NCI-H446 treated with DMSO at 0.1 percent for 48 hours (cell line): ENCODE measurements around the gene SUMO2.
"Not testable (repeated sequence)": the region's sequence is repeated elsewhere in the genome, so short reads cannot be mapped to it uniquely, and the experiment has no call there.

Experiments
- DNase-seq: peaks from one replicate; lab custom pipeline; 2025; lab: John Stamatoyannopoulos, UW

Gene SUMO2

DNA sequence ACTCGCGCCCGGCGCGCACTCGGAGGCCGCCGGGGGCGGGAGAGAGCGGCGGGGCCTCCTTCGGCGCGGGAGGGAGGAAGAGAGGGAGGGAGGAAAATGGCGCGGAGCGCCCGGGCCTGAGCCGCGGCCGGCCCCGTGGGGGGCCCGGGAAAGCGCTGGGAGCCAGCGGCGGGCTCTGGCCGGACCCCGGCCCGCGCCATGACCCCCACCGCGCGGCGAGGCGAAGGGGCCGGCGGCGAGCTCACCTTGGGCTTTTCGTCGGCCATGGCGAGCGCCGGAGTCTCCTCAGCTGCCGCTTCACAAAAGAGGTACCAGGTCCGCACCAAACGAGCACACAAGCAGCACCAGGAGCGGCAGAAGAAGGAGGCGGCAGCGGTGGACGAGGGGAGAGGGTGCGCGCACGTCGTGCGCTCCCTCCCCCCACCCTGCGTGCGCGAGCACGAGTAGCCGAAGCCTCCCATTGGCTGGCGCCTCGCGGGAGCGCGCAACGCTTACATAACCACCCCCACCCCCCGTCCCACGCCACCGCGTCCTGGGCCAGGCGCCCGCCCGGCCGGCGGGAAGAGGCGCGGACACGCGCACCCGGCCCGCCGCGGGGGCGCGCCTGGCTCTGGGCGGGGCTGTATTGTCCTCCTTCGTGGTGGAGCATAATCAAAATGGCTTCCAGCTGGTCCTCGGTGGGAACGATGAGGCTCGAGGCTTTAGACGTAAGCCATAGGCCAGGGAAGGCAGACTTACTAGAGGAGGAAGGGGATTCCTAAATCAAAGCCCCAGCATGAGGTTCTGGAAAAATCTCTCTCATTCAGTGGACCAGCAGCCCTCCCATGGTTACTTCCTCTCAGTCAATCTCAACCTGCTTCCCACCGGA is at the start of gene SUMO2:
SUMO2 (minus strand) TSS at position 391 of the 868 bp plus-strand sequence; CDS start at position 266, 125 bp downstream.
- peak; percentile 84 for DNase-seq

DNA sequence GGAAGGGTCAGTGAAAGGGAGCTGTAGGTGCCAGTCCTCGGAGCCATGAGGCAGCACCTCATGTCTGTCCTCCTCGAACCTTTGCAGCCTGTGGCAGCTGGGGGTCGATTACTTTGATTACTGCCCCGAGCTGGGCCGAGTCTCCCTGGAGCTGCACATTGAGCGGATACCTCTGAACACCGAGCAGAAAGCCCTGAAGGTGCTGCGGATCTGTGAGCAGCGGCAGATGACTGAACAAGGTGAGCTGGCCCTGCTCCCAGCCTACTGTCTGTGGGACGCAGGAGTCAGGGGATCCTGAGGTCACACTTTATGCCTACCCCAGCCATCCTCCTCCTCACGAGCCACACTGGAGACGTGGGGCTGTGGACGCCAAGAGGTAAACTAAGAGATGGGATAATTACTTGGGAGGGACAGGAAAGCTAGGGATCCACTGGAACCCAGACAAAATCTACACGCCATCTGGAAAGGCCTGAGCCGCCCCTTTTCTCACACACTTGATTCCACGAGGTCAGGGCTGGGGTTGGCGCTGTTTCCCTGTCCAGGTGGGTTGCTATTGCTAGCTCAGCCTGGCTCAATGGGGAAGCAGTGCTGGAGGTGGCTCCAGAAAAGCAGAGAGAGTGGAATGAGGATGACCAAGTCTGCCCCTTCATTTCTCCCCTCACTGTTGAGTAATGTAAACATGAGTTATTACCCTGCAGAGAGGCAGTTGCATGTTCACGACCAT is 49.1 kb upstream of the SUMO2 start:
- no peak for DNase-seq

DNA sequence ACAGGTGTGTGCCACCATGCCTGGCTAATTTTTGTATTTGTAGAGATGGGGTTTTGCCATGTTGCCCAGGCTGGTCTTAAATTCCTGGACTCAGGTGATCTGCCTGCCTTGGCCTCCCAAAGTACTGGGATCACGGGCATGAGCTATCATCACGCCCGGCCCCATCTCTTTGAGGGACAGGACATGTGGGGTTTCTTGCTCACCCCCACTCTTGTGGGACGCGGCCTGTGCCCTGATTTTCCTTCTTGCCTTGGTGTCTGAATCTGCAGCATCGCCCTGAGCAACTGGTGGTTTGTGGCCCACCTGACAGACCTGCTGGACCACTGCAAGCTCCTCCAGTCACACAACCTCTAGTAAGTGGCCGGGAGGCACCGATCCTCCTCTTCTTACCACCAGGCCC is 48.3 kb upstream of the SUMO2 start:
- DNase-seq: no peak

DNA sequence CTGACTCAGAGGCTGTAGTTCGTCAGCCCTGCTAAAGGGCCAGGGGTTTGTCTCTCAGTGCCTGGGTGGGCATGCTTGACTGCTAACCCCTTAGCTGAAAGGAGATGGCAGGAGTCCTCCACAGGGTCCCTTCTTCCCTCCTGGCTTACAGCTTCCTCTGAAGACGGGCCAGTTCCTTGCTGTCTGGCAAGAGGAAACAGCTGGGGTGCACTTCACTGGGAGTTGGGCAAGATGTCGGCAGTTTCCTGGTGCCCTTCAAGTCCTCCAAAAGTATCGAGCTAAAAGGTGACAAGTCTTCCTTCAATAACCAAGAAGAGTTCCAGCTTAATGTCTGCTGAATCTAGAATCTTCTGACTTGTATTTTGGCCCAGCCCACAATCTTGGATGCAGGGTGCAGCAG is 46.1 kb upstream of the SUMO2 start:
- DNase-seq: no peak

DNA sequence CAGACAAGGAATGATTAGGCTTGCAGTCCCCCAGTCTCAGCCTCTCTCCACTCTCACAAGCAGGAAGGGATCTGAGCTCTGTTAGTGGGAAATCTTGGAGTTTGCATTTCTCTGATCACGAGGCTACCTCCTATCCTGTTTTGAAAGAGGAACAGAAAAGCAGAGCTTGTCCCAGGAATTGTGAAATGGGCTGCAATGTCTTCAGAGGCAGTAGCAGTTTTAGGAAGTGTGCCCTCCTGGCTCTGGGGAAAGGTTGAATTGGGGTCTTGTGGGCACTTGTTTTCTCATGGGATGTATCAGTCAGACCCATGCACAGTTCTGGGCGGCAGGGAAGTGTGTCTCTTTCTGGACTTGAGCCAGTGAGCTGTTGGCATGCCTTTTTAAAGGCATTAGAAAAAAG is 45.5 kb upstream of the SUMO2 start:
- no peak for DNase-seq

DNA sequence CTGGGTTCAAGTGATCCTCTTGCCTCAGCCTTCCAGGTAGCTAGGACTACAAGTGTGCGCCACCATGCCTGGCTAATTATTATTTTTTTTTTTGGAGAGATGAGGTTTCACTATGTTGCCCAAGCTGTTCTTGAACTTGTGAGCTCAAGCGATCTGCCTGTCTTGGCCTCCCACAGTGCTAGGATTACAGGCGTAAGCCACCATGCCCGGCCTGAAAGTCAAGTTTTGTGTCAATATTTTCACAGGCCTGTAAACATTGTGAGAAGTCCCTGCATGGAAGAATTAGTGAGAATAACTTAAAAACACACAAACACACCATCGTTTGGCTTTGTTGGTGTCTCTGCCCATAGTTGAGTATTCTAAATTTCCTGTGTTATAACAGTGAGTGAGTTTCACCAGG is 45.0 kb upstream of the SUMO2 start:
- DNase-seq: no peak

DNA sequence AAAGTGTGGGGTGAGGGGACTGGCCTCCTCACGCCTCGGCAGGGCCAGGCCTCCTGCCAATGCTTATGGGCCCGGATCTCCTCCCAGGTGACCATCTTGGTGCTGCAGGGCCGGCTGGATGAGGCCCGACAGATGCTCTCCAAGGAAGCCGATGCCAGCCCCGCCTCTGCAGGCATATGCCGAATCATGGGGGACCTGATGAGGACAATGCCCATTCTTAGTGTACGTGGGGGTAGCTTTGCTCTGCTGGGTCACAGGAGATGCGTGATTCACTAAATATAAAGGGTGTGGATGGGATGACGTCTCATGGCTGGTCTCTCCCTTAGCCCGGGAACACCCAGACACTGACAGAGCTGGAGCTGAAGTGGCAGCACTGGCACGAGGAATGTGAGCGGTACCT is 42.3 kb upstream of the SUMO2 start:
- DNase-seq: no peak

DNA sequence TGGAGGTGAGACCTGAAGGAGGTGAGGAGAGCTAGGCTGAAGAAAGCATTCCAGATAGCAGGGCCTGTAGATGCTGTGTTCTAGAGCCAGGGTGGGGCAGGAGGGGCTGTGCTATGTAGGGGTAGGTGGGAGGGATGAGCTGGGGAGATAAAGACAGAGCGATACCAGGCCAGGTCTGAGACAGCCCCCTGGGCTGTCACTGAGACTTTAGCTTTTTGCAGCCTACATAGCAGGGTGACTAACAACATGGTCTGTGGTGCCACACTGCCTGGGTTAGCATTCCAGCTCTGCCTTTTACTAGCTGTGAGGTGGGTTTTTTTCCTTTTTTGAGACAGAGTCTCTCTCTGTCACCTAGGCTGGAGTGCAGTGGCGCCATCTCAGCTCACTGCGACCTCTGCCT is 37.1 kb upstream of the SUMO2 start:
- DNase-seq: no peak

DNA sequence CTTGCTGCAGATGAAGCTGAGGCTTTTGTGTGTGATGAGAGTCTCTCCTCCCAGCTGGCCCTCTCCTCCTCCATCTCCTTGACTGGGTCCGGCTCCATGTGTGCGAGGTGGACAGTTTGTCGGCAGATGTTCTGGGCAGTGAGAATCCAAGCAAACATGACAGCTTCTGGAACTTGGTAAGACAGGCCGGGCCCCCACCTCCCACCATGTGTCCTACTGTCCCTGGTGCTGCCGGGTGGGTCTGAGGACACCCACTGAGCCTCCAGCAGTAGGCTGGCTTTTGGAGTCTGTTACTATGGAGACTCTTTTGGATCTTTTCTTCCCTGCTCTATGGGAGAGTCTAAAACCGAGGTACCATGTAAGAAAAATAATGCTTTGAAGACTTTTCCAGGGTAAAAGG is 35.4 kb upstream of the SUMO2 start:
- no peak for DNase-seq

DNA sequence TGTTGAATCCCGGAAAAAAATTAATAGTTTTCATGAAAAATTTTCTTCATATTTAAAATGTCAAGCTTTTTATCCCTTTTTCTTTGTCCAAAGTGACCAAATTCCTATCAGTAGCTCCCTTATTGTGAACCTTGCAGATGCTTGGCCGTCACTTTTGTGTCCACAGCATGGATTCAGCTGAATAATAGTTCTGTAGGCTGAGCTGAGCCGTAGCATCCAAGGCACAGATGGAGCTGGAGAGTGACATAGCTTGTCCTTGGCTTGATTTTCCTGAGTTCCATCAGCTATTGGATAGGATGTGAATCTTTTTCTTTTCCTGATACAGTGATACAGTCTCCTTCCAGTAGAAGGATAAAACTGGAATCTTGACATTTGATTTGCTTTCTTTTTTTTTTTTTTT is 26.3 kb upstream of the SUMO2 start:
- DNase-seq: no peak

DNA sequence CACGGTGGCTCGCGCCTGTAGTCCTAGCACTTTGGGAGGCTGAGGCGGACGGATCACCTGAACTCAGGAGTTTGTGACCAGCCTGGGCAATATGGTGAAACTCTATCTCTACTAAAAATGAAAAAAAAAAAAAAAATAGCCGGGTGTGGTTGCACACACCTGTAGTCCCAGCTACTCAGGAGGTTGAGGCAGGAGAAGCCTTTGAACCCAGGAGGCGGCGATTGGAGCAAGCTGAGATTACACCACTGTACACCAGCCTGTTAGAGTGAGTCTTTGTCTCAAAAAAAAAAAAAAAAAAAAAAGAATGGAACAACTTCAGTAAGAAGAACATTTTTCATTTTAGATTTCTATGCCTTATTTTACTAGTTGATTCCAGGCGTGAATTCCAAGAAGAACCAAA is 25.4 kb upstream of the SUMO2 start:
- no peak for DNase-seq

DNA sequence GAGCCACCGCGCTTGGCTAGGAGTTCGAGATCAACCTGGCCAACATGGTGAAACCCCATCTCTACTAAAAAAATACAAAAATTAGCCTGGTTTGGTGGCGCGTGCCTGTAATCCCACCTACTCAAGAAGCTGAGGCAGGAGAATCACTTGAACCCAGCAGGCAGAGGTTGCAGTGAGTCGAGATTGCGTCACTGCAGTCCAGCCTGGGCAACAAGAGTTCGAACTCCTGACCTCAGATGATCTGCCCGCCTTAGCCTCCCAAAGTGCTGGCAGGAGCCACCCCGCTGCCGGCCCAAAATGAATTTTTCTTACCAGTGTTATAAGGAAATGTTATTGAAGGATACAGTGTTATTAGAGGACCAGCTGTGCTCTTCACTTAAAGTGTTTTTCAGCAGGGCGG is 25.0 kb upstream of the SUMO2 start:
- DNase-seq: no peak

DNA sequence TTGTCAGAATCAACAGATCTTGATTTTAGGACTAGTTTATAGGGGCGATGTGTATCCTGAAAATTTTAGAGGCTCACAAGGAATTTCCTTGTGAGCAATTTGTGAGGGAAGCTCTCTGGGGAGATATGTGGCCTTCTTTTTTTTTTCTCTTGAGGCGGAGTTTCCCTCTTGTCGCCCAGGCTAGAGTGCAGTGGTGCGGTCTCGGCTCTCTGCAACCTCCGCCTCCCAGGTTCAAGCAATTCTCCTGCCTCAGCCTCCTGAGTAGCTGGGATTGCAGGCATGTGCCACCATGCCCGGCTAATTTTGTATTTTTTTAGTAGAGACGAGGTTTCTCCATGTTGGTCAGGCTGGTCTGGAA is 24.3 kb upstream of the SUMO2 start:
- not testable (repeated sequence) for DNase-seq

DNA sequence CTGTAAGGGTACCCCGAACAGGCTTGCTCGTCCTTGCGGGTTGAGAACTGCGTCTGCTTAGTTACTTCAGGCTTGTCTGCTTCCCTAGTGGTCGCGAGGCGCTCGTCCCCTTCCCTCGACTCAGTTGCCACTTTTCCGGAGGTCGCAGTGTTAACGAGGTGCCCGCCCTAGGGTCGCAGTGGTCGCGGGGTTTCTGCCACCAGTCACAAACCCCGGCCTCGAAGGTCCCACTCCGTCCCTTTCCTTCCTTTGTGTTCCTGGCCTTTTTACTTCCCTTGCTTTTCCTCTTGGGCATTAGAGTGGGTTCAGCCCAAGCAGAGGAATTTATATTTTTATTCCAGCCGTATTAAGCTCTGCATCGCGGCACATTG is 23.0 kb upstream of the SUMO2 start:
- no peak for DNase-seq

DNA sequence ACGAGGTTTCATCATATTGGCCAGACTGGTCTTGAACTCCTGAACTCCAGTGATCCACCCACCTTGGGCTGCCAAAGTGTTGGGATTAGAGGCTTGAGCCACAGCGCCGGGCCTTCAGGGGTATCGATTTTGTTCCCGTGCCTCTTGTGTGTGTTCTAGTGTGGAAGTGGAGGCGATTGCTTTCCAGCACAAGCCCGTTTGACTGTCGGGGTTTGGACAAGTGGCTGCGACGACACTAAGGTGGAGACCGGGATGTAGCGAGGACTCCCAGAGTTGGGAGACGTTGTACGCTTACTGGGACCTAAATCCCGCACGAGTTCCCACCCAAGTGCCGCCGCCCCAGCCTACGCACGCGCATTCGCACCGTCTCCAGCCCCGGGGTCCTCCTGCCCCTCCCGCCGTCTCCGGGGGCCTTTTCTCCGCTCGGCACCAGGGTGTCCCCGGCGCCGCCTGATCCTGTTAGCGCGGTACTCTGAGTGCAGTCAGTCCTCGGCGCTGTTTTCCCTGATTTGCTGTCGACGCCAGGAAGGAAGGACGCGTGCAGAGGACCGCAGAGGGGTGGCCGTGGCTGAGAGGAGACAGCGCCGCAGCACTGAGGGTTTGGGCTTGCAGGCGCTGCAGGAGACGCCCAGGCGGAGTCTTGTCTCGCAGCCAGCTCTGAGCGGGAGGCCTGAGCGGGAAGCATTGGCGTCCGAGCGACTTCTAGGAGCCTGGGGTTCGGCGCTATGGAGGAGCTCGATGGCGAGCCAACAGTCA is 22.5 kb upstream of the SUMO2 start, which contains the start of gene NUP85:
NUP85 (plus strand) TSS at position 643 of the 756 bp plus-strand sequence; CDS start at position 726, 83 bp downstream.
- peak; percentile 90 for DNase-seq

DNA sequence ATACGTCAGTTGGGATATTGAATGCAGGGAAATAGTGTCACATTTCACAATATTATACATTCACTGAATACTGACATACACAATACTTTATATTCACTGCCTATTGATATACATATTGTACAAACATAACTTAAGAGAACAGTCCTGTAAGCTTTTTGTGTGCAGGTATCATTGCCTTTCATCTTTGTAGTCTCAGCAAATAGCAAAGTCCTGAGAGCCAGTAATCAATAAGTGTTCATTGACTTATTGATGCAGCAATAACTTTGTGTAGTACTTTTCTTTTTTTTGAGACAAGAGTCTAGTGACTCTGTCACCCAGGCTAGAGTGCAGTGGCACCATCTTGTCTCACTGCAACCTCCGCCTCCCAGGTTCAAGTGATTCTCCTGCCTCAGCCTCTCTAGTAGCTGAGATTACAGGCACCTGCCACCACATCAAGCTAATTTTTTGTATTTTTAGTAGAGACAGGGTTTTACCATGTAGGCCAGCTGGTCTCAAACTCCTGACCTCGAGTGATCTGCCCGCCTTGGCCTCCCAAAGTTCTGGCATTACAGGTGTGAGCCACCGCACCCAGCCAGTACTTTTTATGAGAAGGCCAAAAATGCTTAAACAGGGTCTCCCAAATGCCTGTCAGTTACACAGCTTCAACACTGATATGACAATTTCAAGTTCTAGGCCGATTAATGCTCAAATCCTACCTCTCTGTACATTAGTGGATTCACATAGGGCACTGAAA is 17.3 kb upstream of the SUMO2 start:
- DNase-seq: no peak

DNA sequence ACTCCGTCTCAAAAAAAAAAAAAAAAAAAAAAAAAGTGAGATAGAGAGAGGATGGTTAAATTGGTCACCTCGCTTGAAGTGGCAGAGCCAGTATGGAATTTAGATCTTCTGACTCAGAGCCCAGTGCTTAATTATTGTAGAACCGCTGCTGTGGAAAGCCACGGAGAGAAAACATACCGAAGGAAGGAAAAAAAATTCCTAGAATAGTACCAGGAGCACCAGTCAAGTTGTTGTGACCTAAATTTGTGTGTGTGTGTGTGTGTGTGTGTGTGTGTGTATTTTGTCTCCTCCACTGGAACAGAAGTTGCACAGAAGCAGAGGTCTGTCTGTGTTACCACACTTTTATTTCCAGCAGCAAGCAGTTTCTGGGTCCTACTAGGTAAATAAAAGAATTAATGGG is 12.1 kb upstream of the SUMO2 start:
- no peak for DNase-seq

DNA sequence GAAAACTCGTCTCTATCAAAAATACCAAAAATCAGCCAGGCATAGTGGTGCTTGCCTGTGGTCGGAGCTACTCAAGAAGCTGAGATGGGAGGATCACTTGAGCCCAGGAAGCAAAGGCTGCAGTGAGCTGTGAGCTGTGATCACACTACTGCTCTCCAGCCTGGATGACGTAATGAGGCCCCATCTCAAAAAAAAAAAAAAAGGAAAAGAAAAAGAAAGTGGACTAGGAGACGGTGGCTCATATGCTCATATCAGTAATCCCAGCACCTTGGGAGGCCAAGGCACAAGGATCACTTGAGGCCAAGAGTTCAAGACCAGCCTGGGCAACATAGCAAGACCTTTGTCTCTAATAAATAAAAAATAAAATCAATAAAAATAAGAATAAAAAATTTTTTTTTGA is 8.8 kb upstream of the SUMO2 start:
- DNase-seq: no peak

DNA sequence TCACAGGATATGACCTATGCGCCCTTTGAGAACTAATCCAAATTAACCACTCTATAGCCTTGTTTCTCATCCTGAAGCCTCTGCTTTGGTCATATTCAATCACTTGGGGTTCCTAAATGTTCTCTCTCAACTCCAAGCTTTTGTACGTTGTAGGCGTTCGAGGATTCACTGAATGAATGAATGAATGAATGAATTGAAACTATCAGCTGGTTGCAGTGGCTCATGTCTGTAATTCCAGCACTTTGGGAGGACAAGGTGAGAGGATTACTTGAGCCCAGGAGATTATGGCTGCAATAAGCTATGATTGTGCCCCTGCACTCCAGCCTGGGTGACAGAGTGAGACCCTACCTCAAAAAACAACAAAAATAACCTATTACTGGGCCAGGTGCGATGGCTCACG is 5.9 kb upstream of the SUMO2 start:
- no peak for DNase-seq

DNA sequence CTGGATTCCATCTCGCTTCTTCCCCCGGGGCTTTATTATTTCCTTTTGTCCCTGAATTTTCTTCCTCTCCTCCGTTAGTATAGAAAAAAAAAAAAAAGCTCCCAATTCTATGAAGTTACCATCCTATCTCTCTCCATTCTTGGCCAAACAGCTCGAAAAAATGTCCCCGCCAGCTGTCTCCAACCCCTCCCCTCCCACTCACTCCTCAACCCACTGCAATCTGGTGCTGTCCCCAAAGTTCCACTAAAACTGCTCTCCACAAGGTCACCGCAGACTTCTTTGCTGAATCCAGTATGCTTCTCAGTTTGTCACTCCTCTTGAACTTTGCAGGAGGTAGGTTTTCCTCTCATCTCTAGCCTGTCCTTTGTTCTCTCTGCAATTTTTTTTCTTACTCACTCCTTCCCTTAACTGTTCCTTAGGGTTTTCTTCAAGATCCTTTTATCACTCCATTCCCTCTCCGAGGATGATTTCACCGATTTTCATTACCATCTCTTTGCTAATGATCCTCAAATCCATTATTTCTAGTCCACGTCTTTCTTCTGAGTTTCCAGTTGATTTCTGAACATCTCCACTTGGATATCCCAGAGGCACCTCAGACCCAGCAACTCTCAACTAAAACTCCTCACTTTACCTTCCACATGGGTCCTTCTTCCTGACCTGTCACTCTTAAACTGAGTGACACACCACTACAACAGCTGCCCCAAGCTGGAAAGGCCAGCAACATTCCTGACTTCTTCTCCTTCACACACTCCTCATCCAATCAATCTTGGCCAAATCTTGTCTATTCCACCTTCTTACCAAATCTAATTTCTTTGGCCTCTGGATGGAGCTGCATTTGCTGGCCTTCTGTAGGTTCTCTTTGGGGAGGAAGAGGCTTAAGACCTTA is 1.5 kb upstream of the SUMO2 start:
- DNase-seq: no peak

DNA sequence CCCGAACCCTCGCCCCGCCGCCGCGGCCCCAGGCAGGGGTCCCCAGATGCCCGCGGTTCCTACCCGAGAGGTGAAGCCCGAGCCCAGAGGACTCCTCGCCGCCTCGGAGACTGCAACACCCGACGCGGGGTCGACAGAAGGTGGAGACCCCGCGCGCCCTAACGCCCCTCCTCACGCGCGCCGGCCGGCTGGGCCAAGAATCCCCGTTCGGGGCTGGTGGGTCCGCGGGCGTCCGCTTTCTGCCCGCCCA is 515 bp downstream of the SUMO2 start:
- no peak for DNase-seq
